Activated CD4-positive, alpha-beta T cell treated with anti-CD3 and anti-CD28 coated beads for 4 hours (primary cell): Measurements from ENCODE around the gene GAL.

Experiments used
- DNase-seq, 2 donors: peaks; one replicate each; pipeline ENCODE4 v3.0.0-alpha.2; 2020

The GAL gene

DNA sequence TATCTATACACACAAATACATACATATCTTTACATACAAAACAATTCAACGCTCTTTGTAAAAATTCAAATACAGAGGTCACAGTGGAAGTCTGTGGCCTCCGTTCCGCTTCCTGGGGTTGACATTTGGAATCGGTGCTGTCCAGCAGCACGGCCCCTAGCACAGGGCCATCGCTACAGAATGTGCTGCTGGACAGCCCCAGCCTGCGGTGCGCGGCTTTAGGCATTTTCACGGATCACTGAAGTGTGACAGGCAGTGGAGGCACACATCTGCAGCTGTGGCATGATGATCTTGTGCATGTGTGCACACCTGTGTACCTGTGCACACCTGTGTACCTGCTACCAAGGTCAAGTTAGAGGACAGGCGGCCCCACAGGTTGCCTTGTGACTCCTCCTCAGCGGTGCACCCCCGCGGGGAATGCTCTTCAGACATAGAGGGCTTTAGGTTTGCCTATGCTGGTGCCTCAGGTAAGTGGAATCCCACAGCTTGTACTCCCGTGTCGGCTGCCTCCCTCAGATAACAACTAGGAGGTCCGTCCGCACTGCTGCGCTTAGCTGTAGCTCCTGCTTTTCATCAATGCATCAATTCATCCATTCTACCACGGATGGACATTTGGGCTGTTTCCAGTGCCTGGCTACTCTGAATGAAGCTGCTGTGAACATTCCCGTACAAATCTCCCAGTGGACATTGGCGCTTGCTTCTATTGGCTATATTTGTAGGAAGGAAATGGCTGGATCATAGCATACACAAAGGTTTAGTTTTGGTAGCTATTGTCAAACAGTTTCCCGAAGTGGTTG, 29.9 kb downstream of the GAL start:
- DNase-seq = no peak

DNA sequence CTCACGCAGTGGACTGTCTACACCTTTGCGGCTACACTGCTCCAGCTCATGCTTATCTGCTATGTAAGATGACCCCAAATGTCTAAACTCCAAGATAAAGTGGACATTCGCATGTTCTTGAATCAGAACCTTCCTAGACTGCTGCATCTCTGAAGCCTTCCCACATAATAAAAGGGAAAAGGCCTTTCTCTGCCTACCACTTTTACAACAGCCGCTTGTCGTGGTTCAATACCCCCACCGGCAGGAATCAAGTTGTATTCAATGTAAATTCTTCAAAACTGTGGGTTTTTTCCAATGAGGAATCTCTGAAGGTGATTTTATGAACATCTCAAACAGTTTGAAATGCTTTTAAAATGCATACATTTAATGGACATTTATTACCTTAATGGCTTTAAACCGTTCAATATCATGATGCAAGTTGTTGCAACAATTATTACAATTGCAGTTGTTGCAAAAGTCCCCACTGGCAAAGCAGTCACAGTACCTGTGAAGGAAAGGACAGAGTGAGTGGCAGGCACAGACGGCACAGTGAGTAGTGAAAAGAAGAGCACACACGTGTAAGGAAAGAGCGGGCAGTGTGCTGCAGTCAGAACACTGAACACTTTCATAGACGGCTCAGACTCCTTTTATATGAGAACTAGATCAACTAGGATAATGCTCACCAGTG, 31.2 kb downstream of the GAL start:
- DNase-seq = no peak

DNA sequence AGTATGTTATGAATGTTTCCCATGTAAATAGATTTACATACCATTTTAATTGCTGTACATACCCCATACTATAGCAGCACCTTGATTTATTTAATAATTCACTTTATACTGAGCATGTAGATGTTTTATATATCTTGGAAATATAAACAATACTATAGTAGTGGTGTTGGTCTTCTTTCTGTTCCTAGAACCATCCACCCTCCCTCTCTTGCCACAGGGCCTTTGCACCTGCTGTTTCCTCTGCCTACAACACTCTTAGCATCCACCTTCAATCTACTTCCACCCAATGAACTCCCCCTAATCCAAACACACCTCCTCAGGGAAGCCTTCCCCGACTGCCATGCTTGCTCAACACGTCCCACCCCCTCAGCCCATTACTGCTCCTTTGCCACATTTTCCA, 36.7 kb downstream of the GAL start:
- DNase-seq = no peak

DNA sequence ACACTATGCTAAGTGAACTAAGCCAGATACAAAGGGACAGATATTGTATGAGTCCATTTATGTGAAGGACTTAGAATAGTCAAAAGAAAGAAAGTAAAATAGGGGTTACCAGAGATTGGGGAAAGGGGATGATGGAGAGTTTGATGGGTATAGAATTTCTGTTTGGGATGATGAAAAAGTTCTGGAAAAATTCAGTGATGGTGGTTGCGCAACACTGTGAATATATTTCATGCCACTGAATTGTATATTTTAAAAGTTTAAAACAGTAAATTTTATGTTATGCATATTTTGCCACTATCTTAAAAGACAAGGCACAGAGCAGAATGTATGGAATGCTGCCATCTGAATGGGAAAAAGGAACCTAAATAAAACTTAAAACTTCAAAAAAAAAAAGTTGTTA, 37.8 kb downstream of the GAL start:
- DNase-seq = no peak

DNA sequence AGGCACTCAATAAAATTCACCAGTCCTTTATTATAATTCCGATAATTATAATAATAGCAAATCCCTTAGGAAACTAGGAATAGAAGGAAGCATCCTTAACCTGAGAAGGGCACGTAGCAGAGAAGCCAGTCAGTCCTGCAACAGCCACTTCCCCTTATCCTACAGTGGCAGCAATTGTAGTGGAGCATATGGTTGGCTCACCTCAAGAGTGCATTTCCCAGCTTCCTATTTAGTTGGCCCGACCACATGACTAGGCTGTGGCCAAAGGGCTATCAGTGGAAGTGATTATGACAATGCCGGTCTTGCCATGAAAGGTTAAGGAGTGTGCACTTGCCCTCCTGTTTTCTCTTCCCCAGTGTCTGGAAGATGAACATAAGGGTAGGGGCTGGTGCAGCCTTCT, 39.9 kb downstream of the GAL start:
- no peak for DNase-seq

DNA sequence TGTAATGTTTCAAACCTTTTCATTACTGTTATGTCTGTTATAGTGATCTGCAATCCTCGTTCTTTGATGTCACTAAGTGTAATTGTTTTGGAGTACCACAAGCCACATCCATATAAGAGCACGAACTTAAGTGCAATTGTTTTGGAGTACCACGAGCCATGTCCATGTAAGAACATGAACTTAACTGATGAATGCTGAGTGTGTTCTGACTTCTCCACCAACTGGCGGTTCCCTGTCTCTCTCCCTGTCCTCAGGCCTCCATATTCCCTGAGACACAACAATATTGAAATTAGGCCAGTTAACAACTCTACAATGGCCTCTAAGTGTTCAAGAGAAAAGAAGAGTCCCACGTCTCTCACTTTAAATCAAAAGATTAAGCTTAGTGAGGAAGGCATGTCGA, 43.4 kb downstream of the GAL start:
- no peak for DNase-seq

DNA sequence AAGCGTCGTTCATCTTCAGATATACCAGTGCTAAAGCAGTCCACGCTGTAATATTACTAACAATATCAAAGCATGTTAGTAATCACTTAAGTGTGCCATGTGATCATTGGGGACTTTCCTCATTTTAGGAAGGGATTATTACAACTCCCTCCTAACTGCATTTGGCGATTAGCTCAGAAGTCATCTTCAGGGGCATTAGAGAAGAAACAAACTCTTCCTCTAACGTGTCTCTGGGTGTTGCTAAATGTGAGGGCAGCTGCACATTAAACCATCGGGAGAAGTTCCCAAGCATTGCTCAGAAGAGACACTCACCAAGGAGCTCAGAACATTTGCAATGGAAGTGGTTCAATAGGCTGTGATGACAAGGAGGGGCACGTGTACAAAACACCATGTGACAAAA, 49.8 kb downstream of the GAL start:
- DNase-seq = no peak

DNA sequence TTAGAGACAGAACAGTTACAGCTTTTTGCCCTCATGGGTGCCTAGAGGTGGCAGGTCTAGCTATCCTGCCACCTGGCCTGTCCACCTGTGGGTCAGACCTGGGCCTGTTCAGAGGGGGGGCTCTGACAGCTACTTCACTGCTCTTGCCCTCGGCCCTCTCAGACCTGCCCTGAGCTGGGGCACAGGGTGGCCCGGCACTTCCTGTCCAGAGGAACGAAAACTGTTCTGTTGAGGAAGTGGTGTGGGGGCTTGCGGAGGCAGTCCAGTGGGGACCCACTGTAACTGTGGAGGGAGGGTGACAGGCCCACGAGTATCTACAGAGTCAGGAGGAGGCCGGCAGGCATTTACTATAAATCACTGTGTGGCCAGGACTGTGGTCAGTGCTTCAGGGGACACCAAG, 50.8 kb downstream of the GAL start:
- DNase-seq = no peak

DNA sequence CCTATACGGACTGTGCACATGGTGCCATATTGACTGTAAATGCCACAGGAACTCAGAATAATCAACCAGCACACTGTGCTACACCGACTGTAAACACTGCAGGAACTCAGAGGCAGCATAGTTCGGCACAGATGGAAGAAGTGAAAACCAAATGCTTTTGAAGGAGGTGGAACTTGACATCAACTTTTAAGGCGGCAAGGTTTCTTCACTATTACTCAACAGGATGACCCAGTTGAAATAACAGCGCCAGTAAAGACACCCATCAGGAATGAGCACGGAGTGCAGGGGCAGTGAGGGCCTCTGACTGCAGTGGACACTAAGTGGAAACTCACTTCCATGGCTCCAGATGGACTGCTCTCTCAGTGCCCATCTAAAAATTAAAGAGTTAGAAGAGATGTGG, 51.3 kb downstream of the GAL start:
- DNase-seq = no peak
